ENCODE measurements around the gene TRIP10.
"Not testable (repeated sequence)": the region's sequence is repeated elsewhere in the genome, so short reads cannot be mapped to it uniquely, and the experiment has no call there.

Gene TRIP10

GRCh38 chr19:6766357-6767080, 27.0 kb downstream of the TRIP10 start:
- no peak for DNase-seq (ENCODE audit: low read depth in 1 of 2, low spot score in 1 of 2)

GRCh38 chr19:6767081-6767356, 27.5 kb downstream of the TRIP10 start:
- no peak for DNase-seq (ENCODE audit: low read depth in 1 of 2, low spot score in 1 of 2)

GRCh38 chr19:6767357-6768235, 28.1 kb downstream of the TRIP10 start, which contains the start of gene SH2D3A:
SH2D3A (minus strand) TSS chr19:6767435; CDS start chr19:6763748, 3,687 bp downstream.
- DNase-seq (ENCODE audit: low read depth in 1 of 2, low spot score in 1 of 2), result peak; percentile 78 to 92

GRCh38 chr19:6768236-6768785, 28.8 kb downstream of the TRIP10 start:
- no peak for DNase-seq (ENCODE audit: low read depth in 1 of 2, low spot score in 1 of 2)

GRCh38 chr19:6769006-6769619, 29.6 kb downstream of the TRIP10 start:
- no peak for DNase-seq (ENCODE audit: low read depth in 1 of 2, low spot score in 1 of 2)

GRCh38 chr19:6771648-6772027, 32.2 kb downstream of the TRIP10 start:
- not testable (repeated sequence) for DNase-seq (ENCODE audit: low read depth in 1 of 2, low spot score in 1 of 2)

GRCh38 chr19:6772028-6772865, 32.8 kb downstream of the TRIP10 start, which contains the start of gene VAV1:
VAV1 (plus strand) TSS chr19:6772708; CDS start chr19:6772808, 100 bp downstream.
- DNase-seq (ENCODE audit: low read depth in 1 of 2, low spot score in 1 of 2), result peak; percentile 46 to 70

GRCh38 chr19:6772866-6773322, 33.4 kb downstream of the TRIP10 start:
- DNase-seq (ENCODE audit: low read depth in 1 of 2, low spot score in 1 of 2), result no peak

GRCh38 chr19:6773323-6773931, 33.9 kb downstream of the TRIP10 start:
- DNase-seq (ENCODE audit: low read depth in 1 of 2, low spot score in 1 of 2), result peak; percentile 29 to 50

GRCh38 chr19:6774821-6775707, 35.6 kb downstream of the TRIP10 start:
- DNase-seq (ENCODE audit: low read depth in 1 of 2, low spot score in 1 of 2), result no peak

GRCh38 chr19:6776045-6776444, 36.6 kb downstream of the TRIP10 start:
- DNase-seq (ENCODE audit: low read depth in 1 of 2, low spot score in 1 of 2), result not testable (repeated sequence)

- DNase-seq (ENCODE audit: low read depth in 1 of 2, low spot score in 1 of 2), result no peak
Measured at GRCh38 chr19:6776999-6777398, 37.5 kb downstream of the TRIP10 start.

- DNase-seq (ENCODE audit: low read depth in 1 of 2, low spot score in 1 of 2), result no peak
Measured at GRCh38 chr19:6777434-6777833, 38.0 kb downstream of the TRIP10 start.

- no peak for DNase-seq (ENCODE audit: low read depth in 1 of 2, low spot score in 1 of 2)
Measured at GRCh38 chr19:6778386-6778785, 38.9 kb downstream of the TRIP10 start.

- DNase-seq (ENCODE audit: low read depth in 1 of 2, low spot score in 1 of 2), result no peak
Measured at GRCh38 chr19:6779206-6779605, 39.7 kb downstream of the TRIP10 start.

- DNase-seq (ENCODE audit: low read depth in 1 of 2, low spot score in 1 of 2), result no peak
Measured at GRCh38 chr19:6787393-6787792, 47.9 kb downstream of the TRIP10 start.

- DNase-seq (ENCODE audit: low read depth in 1 of 2, low spot score in 1 of 2), result no peak
Measured at GRCh38 chr19:6788896-6789295, 49.4 kb downstream of the TRIP10 start.

- DNase-seq (ENCODE audit: low read depth in 1 of 2, low spot score in 1 of 2), result no peak
Measured at GRCh38 chr19:6790194-6791128, 51.0 kb downstream of the TRIP10 start.
